Measurements from ENCODE around the gene TRPV5. TPM values are rescaled to one million over a fixed set of nuclear protein-coding genes. Genes with fewer than 3 reads are reported as not detected.

TRPV5 gene
- total RNA-seq, 1 donor from 2014 or later, result not detected

DNA sequence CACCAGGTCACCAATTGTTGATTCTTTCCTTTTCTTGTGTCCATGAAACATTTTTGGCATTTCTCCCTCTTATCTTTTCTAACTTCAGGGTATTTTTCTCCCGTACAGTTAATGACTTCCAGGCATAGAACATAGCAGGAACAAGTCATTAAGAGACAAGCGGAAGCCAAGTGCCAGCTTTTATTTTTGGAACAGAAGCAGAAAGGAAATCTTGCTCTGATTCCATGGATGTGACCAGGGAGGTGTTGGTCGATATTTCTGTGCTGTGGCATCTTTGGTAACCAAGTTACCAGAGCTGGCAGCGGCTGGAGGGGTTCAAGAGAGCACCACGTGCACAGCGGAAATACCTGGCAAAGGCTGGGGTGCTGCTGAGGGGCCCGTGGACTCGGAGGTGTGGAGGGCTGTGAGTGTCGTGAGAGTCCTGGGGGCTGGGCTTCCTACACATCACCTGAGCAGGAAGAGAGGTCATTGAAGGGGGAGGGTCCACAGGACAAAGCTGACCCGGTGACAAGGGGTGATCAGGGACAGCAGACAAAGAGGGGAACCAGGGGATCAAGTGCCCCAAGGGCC is 7.5 kb upstream of the TRPV5 start:
- no peak for DNase-seq (ENCODE audit: low read depth in 2 of 2)

DNA sequence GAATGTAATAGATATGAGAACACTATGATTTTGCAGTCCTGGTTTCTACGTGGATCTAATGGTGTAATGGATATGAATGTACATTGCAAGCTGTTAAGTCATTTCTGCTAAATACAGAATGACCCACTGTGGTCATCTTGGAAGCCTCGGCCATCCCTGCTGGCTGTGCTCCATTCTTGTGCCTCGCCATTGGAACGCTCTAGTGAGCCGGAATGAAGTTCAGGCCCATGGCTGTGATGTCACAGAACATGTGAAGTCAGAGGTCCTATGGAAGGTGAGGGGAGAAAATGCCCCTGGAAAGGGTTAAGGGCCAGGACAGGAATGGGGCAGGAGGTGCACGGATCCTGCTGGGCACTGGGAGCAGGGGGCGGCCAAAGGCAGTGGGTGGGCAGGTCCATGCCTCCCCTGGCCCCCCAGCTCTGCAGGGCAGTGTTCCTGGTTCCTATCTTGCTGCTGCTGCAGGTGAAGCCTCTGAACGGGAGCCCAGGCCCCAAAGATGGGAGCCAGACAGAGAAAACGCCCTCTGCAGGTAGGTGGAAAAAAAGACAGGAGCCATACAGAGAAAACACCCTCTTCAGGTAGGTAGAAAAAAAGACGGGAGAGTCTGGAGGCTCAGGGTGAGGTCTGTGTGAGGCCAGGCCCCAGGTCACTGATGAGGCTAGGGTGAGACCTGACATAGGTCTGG is 5.8 kb upstream of the TRPV5 start, which contains the start of gene LLCFC1:
Gene LLCFC1 (plus strand): TSS at position 259 of the 685 bp plus-strand sequence. CDS start 138 bp downstream, at position 397.
- DNase-seq (ENCODE audit: low read depth in 2 of 2), result no peak

DNA sequence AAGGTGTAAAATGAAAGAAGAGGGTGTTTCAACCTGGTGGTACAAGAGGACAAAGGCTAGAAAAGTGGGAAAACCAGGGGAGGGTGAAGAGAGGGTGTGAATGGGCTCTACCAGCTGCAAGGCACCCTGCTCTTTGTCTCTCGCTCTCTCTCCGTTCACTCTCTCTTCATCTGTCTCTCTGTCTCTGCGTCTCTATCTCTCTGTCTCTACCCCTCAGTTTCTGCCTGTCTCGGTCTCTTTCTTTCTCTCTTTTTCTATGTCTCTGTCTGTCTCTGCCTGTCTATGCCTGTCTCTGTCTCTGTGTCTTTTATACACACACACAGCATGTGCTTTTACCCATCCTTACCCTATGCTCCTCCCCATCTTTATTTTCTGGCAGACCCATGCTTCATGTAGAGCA is 5.1 kb upstream of the TRPV5 start:
- DNase-seq (ENCODE audit: low read depth in 2 of 2), result no peak

DNA sequence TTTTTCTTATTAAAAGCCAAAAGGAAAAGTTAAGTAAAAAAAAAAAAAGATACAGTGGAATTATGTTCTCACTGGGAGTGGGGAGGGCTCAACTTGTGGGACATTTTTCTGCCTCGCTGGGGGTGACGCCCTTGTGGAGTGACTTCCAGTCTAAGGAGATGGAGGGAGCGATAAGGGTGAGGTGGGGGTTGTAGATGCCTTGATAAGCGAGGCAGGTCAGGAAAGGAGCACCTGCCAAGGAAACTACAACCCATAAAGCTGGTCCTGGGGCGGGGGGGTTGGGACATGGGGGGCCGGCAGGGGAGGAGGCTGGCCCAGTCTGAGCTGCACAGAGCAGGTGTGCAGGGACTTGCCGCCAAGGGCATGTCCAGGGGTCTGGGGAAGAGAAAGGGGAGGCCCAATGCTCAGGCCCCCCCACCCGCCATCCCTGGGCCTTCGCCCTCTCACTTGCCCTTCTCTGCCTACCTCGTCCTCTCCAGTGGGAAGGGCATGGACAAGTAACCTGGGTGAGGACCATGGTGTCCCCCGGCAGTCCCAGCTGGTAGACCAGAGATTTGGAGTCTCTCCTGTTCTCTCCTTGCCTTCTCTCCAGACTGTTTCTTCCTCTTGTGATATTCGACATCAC is 2.5 kb upstream of the TRPV5 start:
- no peak for DNase-seq (ENCODE audit: low read depth in 2 of 2)

DNA sequence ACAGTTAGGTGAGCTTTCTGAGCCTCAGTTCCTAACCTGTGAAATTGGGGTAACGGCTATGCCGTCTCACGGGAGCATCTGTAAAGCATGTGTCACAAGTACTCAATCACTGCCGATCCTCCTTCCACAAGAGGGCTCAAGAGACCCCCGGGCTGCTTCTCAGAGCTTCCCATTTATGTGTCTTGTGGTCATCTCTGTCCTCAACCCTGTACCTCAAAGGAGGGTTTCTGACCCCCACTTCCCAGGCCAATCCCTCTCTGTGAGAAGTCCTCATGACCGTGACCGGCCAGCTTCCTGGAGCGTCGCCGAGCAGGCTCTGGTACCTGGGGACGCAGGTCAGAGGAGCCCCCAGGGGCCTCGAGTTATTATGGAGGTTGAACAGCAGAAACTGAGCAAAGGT is 510 bp upstream of the TRPV5 start:
- DNase-seq (ENCODE audit: low read depth in 2 of 2), result no peak

DNA sequence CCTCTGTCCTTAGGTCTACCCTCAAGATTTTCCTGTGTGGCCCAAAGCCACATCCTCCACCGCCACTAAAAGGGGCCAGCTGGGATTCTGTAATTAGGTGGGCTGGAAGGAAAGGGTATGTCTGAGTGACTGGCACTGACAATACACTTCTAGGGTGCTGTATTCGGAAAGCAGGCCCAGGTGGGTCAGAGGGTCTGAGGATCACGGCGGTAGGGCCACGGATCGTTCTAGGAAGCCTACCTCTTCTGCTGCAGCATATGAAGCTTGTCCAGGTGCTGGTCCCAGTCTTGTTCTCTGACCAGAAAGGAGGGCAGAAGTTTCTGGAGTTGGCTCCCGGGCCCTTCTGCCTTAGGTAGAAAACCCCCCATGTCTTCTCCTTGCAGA is 462 bp downstream of the TRPV5 start:
- no peak for DNase-seq (ENCODE audit: low read depth in 2 of 2)

DNA sequence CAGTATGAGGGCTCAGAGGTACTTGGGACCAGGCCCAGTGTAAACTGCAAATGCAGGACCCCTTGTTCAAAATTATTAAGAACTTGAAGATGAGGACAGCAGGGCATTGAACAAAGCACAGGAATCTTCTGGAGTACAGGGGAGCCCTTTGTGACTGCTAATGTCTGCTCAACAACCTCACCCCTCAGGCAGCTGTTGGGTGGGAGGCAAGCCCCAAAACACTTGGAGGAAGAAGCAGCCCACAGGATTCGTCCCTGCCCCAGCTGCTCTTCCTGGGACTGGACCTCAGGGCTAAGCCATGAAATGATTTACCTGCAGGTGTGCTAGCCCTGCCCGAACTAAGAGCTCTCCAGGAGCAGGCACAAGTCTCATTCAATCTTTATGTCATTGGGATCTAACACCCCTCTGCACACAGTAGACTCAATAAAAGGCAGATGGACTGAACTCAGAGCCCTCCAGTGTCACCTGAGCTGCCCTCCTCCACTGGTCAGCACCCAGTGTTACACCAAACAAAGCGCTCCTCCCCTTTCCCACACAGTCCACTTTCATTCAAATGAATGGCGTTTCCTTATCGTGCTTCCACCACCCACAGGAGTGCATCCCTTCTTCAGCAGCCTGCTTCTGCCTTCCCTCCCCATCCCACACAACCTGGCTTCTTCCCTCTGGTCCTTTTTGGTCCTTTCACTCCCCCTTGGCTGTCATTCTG is 1.0 kb downstream of the TRPV5 start:
- DNase-seq (ENCODE audit: low read depth in 2 of 2), result no peak

DNA sequence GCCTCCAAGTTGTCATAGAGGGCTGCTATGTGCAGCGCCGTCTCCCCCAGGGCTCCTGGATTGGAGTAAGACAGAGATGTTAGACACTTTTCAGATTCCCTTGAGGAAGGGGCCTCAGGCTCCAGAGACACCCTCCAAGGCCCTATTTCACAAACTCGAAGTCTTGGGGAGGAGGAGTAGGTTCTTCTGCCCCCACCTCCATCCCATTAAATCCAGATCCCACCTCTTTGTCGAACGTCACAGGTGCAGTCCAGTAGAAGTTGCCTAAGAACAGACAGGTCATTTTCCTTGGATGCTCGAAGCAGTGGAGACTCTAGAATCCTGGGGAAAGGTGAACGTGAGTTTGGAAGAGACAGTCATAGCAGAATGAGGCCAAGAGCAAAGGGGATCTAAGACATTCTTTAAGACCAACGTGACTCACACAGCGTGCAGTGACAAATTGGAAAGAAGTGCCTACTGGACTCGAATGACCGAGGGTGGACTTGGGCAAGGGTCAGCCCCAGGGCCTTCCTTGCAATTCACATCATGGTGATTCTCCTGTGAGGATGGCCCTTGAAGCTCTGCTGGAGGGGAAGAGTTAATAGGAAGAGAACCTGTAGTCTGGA is 3.3 kb downstream of the TRPV5 start:
- no peak for DNase-seq (ENCODE audit: low read depth in 2 of 2)

DNA sequence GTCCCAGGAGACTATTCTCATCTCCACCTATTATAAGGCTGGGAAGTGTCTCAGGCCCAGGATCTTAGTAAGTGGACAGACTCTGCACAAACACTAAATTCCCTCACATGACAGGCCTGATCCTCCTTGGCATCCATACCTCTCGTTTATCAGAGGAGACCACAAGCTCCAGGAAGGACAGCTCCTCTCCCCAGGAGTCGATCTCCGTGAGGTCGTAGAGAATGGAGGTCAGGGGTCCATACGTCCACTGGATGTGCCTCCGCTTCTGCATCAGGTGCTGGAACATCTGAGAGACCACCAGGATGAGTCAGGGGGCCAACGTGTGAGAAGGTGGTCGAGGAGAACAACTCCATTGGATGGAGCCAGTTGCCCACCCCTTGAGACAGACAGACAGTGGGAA is 5.6 kb downstream of the TRPV5 start:
- no peak for DNase-seq (ENCODE audit: low read depth in 2 of 2)

DNA sequence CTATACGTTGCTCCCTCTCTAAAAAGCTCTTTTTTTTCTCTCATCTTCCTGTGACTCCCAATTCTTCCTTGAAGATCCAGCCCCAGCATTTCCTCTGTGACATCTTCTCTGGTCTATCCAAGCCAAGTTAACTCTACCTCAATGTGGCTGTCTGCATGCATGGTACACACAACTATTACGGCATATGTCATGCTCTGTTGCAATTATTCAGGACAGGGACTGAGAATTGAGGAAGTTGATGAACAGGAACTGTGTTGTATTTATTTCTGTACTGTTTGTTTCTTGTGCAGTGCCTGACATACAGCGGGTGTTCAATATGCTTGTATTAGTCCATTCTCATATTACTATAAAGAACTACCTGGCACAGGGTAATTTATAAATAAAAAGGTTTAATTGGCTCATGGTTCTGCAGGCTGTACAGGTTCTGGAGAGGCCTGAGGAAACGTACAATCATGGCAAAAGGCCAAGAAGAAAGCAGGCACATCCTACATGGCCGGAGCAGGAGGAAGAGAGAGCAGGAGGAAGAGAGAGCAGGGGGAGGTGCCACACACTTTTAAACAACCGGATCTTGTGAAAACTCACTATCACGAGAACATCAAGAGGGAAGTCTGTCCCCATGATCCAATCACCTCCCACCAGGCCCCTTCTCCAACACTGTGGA is 6.3 kb downstream of the TRPV5 start:
- no peak for DNase-seq (ENCODE audit: low read depth in 2 of 2)

DNA sequence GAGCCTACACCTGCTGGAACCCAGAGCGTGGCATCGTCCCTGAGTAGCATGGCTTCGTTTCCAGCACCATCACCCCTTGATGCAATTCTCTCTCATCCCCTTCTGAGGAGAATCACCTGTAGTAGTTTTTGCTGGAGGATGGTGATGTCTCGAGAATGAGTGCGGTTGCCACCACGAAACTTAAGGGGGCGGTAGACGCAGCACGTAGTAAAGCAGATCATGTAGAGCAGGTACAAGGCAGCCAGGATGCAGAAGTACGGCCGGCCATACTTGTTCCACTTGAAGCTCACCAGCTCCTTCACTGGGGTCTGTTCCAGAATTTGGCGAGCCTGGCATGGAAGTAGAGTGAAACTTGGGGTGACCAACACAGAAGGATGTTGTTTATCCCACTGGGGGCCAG is 8.1 kb downstream of the TRPV5 start:
- no peak for DNase-seq (ENCODE audit: low read depth in 2 of 2)

DNA sequence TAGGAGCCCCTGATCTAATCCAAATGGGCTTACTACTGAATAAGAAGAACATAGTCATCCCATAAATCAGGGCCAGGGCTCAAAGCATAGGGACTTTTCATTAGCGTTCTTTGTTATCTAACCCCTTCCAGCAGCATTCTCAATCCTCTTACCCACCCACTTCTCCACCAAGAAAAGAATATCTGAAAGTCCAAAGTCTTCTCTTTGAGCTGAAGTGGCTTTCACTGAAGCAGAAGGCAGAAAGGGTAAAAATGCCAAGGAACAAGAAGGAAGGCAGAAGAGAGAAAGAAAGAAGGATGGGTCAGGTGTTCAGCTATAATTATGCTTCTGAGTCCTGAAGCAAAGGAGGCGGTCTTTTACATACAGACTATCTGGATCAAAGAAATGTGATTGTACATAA is 10.2 kb downstream of the TRPV5 start:
- no peak for DNase-seq (ENCODE audit: low read depth in 2 of 2)

DNA sequence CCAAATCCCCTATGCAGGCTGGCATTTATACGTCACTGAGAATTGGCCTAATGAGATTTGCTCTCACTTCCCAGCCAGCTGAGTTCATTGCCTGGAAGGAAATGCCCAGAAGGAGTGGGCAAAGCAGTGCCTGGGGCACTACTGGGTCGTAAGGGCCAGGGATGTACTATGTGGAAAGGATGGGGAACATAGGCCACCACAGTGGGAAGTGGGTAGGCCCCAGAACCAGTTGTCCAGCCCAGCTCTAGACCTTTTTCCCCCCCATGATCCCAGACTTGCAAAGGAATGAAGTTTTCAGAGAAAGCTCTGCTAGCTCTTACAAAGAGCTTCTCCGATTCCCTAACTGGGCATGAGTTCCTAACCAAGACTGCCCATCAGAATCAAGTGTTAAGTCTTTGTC is 13.9 kb downstream of the TRPV5 start:
- DNase-seq (ENCODE audit: low read depth in 2 of 2), result no peak

DNA sequence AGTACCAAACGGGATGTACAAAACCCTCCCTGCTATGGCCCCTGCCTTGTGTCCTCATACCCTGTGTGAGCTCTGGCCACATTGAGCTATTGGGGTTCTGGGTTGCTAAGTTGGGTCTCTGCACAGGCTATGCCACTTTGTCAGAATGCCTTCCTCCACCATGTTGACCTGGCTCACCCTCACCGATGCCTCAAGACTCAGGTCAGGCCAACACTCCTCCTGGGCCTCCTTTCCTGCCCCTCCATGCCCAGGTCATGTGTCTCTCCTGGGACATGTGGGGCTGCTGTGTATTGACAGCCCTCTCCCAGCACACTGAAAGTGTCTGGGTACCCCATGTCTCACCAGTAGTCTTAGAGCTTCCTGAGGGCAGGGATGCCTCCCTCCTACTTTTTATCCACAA is 14.6 kb downstream of the TRPV5 start:
- DNase-seq (ENCODE audit: low read depth in 2 of 2), result no peak

DNA sequence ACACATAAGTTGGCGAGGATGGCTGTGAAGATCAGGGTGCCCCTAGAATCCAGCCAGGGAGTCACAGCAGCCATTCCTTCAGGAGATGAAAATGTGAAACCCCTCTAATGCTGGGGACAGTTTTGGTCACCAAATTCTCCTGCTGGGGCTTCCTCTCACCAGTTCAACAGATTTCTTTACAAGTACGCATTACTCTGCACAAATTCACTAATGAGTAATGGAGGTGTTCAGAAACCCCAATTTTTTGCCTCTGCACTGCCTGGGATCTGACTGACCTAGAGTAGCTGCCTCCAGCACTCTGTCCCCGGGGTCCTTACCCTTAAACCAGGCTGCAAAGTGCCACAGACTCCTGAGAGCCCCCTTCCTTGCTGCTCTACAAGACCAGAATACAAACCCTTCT is 16.1 kb downstream of the TRPV5 start:
- no peak for DNase-seq (ENCODE audit: low read depth in 2 of 2)

DNA sequence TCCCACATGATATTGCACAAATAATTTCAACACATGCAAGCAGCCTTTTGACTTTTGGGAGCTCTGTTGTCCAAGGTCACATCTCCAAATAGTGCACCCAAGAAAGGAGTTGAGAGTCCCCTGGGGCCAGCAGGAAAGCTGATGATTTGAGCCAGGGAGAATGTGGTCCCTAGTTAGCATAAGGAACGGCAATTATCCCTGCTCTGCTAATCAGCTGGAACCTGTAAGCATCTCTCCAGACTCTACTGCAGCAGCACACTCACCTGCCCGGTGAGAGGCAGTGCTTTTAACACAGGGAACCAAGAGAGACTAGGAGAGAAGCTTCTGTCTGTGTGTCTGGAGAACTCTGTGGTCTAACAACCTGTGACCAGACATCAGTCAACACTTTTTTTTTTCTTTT is 17.0 kb downstream of the TRPV5 start:
- no peak for DNase-seq (ENCODE audit: low read depth in 2 of 2)

DNA sequence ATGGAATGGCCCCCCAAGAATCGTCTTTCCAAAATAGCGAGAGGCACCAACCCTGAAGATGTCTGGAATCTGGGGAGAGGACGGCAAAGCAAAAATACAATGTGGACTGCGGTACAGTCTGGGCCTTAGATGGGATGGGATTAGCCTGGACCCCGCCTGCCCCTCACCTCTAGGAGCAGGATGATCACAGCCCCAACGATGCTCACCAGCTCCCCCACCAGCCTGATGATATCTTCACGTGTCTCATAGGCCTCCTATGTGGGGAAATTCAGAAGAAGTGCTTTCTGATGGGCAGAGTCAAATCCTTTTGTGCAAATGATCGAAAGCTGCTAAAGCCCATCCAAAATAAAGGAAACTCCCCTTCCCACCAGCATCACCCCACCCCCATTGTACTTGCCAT is 18.2 kb downstream of the TRPV5 start:
- DNase-seq (ENCODE audit: low read depth in 2 of 2), result no peak

DNA sequence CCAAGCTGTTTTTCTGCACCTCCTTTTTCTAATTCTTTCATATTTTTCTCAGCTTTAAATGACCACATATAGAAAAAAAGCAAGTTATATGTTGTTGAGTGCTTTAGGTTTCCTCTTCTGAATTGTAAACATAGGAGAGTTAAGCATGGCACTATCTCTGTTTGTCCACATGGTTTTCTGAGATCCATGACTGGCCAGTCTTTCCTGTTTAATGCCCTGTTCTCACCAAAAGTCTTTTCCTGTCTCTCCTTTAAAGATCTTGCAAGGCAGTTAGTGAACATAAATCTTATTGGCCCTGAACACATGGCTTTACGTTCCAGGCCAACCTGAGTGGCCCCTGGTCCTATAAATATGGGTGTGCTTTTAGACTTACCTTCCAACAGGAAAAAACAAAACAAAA is 19.4 kb downstream of the TRPV5 start:
- no peak for DNase-seq (ENCODE audit: low read depth in 2 of 2)

DNA sequence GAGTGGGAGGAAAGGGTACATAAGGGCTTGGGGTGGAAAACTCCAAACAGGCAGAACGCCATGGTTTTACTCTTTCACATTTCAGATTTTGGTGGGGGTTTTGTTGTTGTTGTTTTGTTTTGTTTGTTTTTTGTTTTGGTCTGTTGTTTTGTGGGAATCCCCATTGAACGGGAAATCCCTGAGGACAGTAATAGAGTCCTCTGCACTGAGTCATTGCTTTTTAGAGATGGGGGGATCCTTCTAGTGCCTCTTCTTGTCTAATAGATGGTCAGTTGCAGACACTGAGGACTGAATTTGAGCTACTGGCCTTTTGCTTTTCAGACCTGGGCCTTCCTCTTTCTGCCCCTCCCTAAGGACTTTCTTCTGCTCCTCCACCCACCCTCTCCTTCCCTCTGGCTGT is 20.0 kb downstream of the TRPV5 start:
- no peak for DNase-seq (ENCODE audit: low read depth in 2 of 2)

DNA sequence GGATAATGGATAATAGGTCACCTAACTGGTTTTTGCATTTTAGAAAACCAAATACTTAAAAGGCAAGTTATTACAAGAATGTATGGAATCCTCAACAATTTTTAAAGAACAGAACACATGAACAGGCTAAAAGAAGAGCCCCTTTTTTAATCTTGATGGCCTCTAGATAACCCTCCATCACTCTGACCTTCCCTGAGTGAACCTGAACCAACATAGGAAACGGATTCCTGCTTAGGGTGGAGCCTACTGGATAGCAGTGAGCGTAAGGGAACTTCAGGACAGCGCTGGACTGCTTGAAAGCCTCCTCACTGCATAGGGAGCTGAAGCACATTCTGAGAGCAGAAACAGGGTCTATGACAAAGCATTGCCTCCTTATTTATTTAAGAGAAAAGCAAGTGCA is 20.5 kb downstream of the TRPV5 start:
- DNase-seq (ENCODE audit: low read depth in 2 of 2), result no peak

DNA sequence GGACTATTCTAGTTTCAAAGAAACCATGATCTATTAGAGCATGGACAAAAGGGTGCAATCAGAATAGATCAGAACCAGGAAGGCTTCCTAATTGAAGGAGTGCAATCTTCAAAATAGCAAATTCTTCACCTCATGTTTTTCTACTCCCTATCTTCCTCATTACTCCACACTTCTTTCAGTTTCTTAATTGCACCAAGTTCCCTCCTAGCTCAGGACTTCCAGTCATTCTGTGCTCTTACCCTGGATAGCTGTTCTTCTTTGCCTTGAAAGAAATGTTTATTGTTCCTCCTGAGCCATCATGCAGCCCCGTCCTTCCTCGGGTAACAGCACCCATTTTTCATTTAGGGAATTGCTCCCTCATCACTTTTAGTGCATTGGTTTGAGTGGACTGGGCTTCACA is 23.1 kb downstream of the TRPV5 start:
- DNase-seq (ENCODE audit: low read depth in 2 of 2), result no peak

DNA sequence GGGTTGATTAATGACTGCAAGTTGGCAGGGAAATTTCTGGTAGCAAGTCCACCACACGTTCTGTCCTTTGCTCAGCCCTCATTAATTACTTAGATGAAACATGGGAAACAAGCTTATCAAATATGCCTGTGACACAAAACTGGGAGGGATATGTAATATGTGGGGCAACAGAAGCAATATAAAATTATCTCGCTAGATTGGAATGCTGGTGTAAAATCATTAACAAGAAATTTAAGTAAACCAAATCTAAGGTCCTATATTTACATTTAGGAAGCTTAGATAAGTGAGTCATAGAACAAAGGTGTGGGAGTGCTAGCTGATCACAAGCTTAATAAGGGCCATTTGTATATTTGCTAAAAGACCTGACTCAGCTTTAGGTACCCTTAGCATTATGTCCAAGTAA is 23.5 kb downstream of the TRPV5 start:
- DNase-seq (ENCODE audit: low read depth in 2 of 2), result no peak

All from lung microvascular endothelial cell (primary cell).